Activated CD8-positive, alpha-beta memory T cell treated with anti-CD3 and anti-CD28 coated beads, Interleukin-2, amount 10 ng/mL, durations not matched to agents 7 days and 5 days (primary cell): ENCODE data around the gene TMCO4. TPM values are rescaled to one million over a fixed set of nuclear protein-coding genes. Genes with fewer than 3 reads are reported as not detected.
"Not testable (repeated sequence)": the region's sequence is repeated elsewhere in the genome, so short reads cannot be mapped to it uniquely, and the experiment has no call there.

Source experiments
- ATAC-seq: fragments of 150-1000 bp; cut with Tn5 transposase; one replicate; pipeline ENCODE4 v1.10.0; 2021; ENCODE audit warnings: moderate library complexity
- CTCF ChIA-PET: fragments of 350-600 bp; sonication (Branson Sonifier 250); formaldehyde crosslinking; loops from one replicate; lab custom pipeline; 2021; ENCODE audit warnings: antibody characterized with exemption; lab: Charles Lee
- DNase-seq: peaks from one replicate; pipeline ENCODE4 v3.0.0-alpha.2; 2020
- H3K27ac Mint-ChIP-seq: one replicate; pipeline ENCODE4 v1.8.0; 2021; ENCODE audit warnings: mild to moderate bottlenecking, mixed read lengths
- H3K27me3 Mint-ChIP-seq: one replicate; pipeline ENCODE4 v1.8.0; 2021; ENCODE audit warnings: mixed read lengths
- H3K36me3 Mint-ChIP-seq: one replicate; pipeline ENCODE4 v1.8.0; 2021; ENCODE audit warnings: mild to moderate bottlenecking, mixed read lengths
- H3K4me1 Mint-ChIP-seq: one replicate; pipeline ENCODE4 v1.8.0; 2021; ENCODE audit warnings: mixed read lengths
- H3K4me3 Mint-ChIP-seq: one replicate; pipeline ENCODE4 v1.8.0; 2021; ENCODE audit warnings: mild to moderate bottlenecking, moderate library complexity, mixed read lengths
- H3K9me3 Mint-ChIP-seq: one replicate; pipeline ENCODE4 v1.8.0; 2022; ENCODE audit warnings: low read depth, mixed read lengths
- total RNA-seq, 2 experiments: library from RNA; stranded (reverse); gene quantifications; one replicate each; pipeline ENCODE4 v1.2.3, GENCODE V29; 2021

The TMCO4 gene
- 10 to 100 TPM; 18.4 to 18.6 TPM for total RNA-seq

DNA sequence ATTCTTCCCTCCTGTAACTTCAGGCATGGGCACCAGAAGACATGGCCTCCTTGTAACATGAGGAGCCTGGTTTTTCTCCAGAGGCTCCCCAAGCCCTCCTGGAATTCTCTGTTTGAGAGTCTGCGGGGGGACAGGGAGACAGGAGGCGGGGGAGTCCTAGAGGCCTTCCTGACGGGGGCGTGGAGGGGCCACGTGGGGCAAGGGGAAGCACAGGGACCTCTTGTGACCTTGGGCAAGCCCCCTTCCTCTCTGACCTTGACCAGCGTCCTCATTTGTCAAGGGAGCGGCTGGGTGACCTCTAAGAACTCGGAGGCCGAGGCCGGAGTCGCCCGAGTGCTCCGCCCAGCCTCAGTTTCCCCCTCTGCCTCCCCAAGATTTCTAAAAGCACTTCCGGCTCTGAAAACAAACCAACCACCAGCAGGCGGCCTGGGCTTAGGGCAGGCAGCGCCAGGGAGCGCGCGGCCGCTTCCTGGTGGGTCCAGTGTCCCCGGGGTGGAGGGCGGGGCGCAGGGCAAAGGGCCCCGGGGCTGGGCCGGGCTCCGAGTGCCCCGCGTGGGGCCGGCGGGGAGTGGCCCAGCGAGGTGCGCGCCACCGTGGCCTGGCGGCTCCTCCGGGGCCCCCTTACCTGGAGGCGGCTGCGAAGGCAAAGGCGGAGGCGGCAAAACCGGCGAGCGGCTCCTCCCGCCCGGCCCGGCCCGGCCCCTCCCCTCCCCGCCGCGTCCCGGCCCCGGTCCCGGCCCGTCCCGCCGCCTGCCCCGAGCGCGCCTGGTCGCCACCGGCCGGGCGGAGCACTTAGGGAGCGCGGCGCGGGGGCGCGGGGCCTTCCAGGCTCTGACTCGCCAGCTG is at the start of gene TMCO4:
TSS of gene TMCO4 (minus strand) at position 687 of the 846 bp plus-strand sequence. CDS start 19,158 bp downstream, outside the sequence.
- H3K27me3 Mint-ChIP-seq, result peaks cover 3% of the 10 kb centered on the region
- H3K36me3 Mint-ChIP-seq, result peaks cover 5% of the 10 kb centered on the region
- ATAC-seq (peak; percentile 91), DNase-seq (peak; percentile 79)
- H3K9me3 Mint-ChIP-seq, result no peaks in the 10 kb centered on the region
- peak within 1 kb of the TSS; percentile 82 for H3K27ac Mint-ChIP-seq
- peak within 1 kb of the TSS; percentile 83 for H3K4me3 Mint-ChIP-seq
- CTCF ChIA-PET, result no interaction called here
- peaks cover 22% of the 10 kb centered on the region for H3K4me1 Mint-ChIP-seq

DNA sequence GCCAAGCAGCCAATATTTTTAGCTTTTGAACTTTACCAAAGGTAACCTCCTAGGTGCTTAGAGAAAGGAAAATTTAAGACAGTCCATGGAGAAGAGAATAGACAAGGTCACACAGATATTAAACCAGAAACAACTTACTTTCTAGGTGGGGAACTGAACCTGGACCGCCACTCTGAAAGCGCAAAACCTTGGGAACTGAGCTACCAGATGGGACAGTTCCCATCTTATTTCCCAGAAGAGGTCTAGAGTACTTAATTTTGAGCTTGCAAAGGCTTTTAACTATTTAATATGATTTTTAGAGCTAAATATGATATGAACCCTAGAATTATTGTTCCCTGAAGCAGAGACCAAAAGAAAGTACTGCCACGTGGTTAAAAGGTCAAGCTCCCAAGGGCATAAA is 49.6 kb upstream of the TMCO4 start:
- DNase-seq, H3K27ac Mint-ChIP-seq, H3K36me3 Mint-ChIP-seq, H3K4me3 Mint-ChIP-seq, H3K9me3 Mint-ChIP-seq, H3K4me1 Mint-ChIP-seq, ATAC-seq: not testable (repeated sequence)
- CTCF ChIA-PET, result interaction anchor here (1.0 to 1.1 kb wide), 2 partner anchors 10 to 302 kb away, joined by 4 read pairs; no protein-coding TSS in a partner anchor
- peaks cover 37% of the 10 kb centered on the region for H3K27me3 Mint-ChIP-seq

DNA sequence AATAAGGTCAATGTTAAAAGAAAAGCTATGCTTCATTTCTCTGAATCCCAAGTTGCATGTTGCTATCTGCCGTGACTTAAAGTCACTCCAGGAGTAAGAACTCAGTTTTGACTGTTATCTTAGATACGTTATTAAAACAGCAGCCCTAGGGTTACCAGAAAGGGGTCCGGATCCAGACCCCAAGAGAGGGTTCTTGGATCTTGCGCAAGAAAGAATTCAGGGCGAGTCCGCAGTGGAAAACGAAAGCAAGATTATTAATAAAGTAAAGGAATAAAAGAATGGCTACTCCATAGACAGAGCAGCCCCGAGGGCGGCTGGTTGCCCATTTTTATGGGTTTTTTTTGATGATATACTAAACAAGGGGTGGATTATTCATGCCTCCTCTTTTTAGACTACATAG is 47.6 kb upstream of the TMCO4 start:
- H3K36me3 Mint-ChIP-seq, CTCF ChIA-PET, ATAC-seq, H3K27ac Mint-ChIP-seq, H3K4me1 Mint-ChIP-seq, H3K4me3 Mint-ChIP-seq, H3K9me3 Mint-ChIP-seq, DNase-seq: not testable (repeated sequence)
- H3K27me3 Mint-ChIP-seq, result peaks cover 37% of the 10 kb centered on the region

DNA sequence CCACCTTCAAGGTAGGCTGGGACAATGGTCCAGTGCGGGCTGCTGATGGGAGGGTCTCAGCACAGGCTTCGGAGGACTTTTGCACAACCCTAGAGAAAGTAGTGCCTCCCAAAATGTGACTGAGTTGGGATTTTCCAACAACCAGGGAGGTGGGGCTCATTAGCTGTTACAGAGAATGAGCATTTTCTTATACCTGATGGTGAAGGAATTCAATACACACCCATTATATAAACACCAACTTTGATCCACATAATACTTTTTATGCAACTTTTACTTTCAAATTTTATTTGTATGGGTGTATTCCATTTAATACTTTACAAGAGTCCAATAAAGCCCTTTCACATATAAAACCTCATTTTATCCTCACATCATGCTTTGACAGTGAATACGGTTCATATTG is 46.6 kb upstream of the TMCO4 start:
- DNase-seq (no peak), ATAC-seq (no peak)
- H3K4me1 Mint-ChIP-seq, result no peaks in the 10 kb centered on the region
- no peak overlapping the region for H3K4me3 Mint-ChIP-seq
- no peaks in the 10 kb centered on the region for H3K36me3 Mint-ChIP-seq
- H3K9me3 Mint-ChIP-seq, result no peaks in the 10 kb centered on the region
- H3K27ac Mint-ChIP-seq, result no peak overlapping the region
- peaks cover 37% of the 10 kb centered on the region for H3K27me3 Mint-ChIP-seq
- CTCF ChIA-PET, result no interaction called here

GRCh38 chr1:19845555-19845954 is 45.8 kb upstream of the TMCO4 start:
- Mint-ChIP-seq H3K4me3 (no peak overlapping the region), H3K9me3 (no peaks in the 10 kb centered on the region), H3K36me3 (no peaks in the 10 kb centered on the region), H3K27me3 (peaks cover 34% of the 10 kb centered on the region), H3K27ac (no peak overlapping the region), H3K4me1 (no peaks in the 10 kb centered on the region)
- DNase-seq (no peak), ATAC-seq (no peak)
- CTCF ChIA-PET, result no interaction called here

GRCh38 chr1:19844731-19845495 is 45.2 kb upstream of the TMCO4 start:
- no peak for DNase-seq
- no peaks in the 10 kb centered on the region for H3K9me3 Mint-ChIP-seq
- H3K27ac Mint-ChIP-seq, result no peak overlapping the region
- no peaks in the 10 kb centered on the region for H3K36me3 Mint-ChIP-seq
- CTCF ChIA-PET, result no interaction called here
- ATAC-seq, result no peak
- peaks cover 37% of the 10 kb centered on the region for H3K27me3 Mint-ChIP-seq
- no peak overlapping the region for H3K4me3 Mint-ChIP-seq
- H3K4me1 Mint-ChIP-seq, result no peaks in the 10 kb centered on the region

DNA sequence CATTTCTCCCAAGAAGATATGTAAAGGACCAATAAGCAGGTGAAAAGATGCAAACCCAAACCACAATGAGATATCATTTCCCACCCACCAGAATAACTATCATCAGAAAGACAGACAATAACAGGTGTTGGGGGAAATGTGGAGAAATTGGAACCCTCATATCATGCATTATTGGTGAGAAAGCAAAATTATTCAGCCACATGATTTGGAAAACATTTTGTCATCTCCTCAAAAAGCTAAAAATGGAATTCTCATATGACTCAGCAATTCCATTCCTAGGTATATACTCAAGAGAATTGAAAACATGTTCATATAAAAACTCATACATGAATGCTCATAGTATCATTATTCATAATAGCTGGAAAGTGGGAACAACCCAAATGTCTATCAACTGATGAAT is 40.5 kb upstream of the TMCO4 start:
- peaks cover 41% of the 10 kb centered on the region for H3K27me3 Mint-ChIP-seq
- CTCF ChIA-PET, result no interaction called here
- ATAC-seq, result no peak

GRCh38 chr1:19837866-19838265 is 38.1 kb upstream of the TMCO4 start:
- no peak overlapping the region for H3K4me3 Mint-ChIP-seq
- H3K4me1 Mint-ChIP-seq, result no peaks in the 10 kb centered on the region
- DNase-seq (no peak), ATAC-seq (no peak)
- H3K36me3 Mint-ChIP-seq, result no peaks in the 10 kb centered on the region
- peaks cover 41% of the 10 kb centered on the region for H3K27me3 Mint-ChIP-seq
- no peaks in the 10 kb centered on the region for H3K9me3 Mint-ChIP-seq
- H3K27ac Mint-ChIP-seq, result no peak overlapping the region
- CTCF ChIA-PET, result no interaction called here

More for the DNA sequence above, 40.5 kb upstream of the TMCO4 start:
- Mint-ChIP-seq H3K27ac (no peak overlapping the region), H3K4me3 (no peak overlapping the region), H3K9me3 (no peaks in the 10 kb centered on the region), H3K4me1 (no peaks in the 10 kb centered on the region), H3K36me3 (no peaks in the 10 kb centered on the region)
- DNase-seq, result no peak

GRCh38 chr1:19835578-19835977 is 35.9 kb upstream of the TMCO4 start:
- H3K4me3 Mint-ChIP-seq, result no peak overlapping the region
- CTCF ChIA-PET, result no interaction called here
- H3K4me1 Mint-ChIP-seq, result peaks cover 6% of the 10 kb centered on the region
- DNase-seq, result no peak
- no peaks in the 10 kb centered on the region for H3K36me3 Mint-ChIP-seq
- no peak for ATAC-seq
- H3K27me3 Mint-ChIP-seq, result peaks cover 61% of the 10 kb centered on the region
- no peaks in the 10 kb centered on the region for H3K9me3 Mint-ChIP-seq
- no peak overlapping the region for H3K27ac Mint-ChIP-seq

DNA sequence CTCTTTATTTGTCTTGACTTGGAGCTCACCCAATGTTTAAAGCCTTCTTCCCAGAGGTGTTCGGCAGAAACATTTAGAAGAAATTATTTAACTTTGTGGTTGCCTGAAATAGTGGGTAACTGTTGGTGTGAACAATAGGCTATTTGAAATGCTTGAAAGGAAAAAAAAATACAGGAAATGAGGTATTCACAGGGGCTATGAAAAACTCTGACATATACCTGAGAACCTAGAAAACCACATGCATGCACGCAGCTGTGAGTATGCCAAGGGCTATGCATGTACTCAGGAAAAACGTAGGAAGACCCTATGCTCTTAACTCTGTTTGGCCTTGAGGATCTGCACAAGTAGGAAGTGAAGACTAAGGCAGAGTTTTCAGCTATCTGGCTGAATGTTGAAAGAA is 31.7 kb upstream of the TMCO4 start:
- no peak overlapping the region for H3K27ac Mint-ChIP-seq
- DNase-seq, result no peak
- peaks cover 52% of the 10 kb centered on the region for H3K27me3 Mint-ChIP-seq

GRCh38 chr1:19828546-19828945 is 28.8 kb upstream of the TMCO4 start:
- Mint-ChIP-seq H3K9me3 (no peaks in the 10 kb centered on the region), H3K27ac (no peak overlapping the region), H3K36me3 (no peaks in the 10 kb centered on the region), H3K4me3 (no peak overlapping the region), H3K27me3 (peaks cover 42% of the 10 kb centered on the region), H3K4me1 (peaks cover 14% of the 10 kb centered on the region)
- CTCF ChIA-PET, result interaction anchor here (0.7 kb wide), 1 partner anchor 317 kb away, joined by 3 read pairs; no protein-coding TSS in a partner anchor
- ATAC-seq (no peak), DNase-seq (no peak)

More for the DNA sequence above, 31.7 kb upstream of the TMCO4 start:
- ATAC-seq, result no peak
- Mint-ChIP-seq H3K4me1 (peaks cover 6% of the 10 kb centered on the region), H3K4me3 (no peak overlapping the region), H3K36me3 (no peaks in the 10 kb centered on the region), H3K9me3 (no peaks in the 10 kb centered on the region)
- CTCF ChIA-PET, result no interaction called here

- Mint-ChIP-seq H3K27ac (no peak overlapping the region), H3K4me3 (no peak overlapping the region), H3K4me1 (peaks cover 8% of the 10 kb centered on the region), H3K9me3 (no peaks in the 10 kb centered on the region), H3K36me3 (no peaks in the 10 kb centered on the region), H3K27me3 (peaks cover 18% of the 10 kb centered on the region)
- no peak for DNase-seq
- ATAC-seq, result no peak
- CTCF ChIA-PET, result no interaction called here
Observed at GRCh38 chr1:19825298-19825697, 25.6 kb upstream of the TMCO4 start.

DNA sequence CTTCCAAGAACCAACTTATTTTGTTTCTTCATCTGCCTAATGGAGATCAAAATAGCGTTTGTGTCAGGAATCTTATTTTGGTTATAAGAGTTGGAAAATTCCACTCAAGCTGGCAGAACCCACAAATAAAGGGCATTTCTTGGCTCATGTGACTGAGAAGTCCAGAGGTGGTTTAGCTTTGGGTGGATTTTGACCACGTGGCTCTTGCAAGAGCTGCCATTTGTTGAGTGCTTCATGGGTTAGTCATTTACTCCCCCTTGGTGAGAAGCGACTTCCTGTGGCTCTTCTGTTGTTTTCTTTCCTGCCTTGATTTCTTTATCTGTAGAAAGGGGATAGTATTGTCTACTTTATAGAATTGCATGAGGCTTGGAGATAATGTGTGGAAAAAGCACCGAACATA is 24.8 kb upstream of the TMCO4 start:
- ATAC-seq, result no peak
- H3K4me3 Mint-ChIP-seq, result no peak overlapping the region

More for the DNA sequence above, 24.8 kb upstream of the TMCO4 start:
- DNase-seq, result peak; percentile 43
- Mint-ChIP-seq H3K27ac (no peak overlapping the region), H3K4me1 (peaks cover 8% of the 10 kb centered on the region), H3K27me3 (peaks cover 15% of the 10 kb centered on the region), H3K9me3 (no peaks in the 10 kb centered on the region), H3K36me3 (no peaks in the 10 kb centered on the region)
- CTCF ChIA-PET, result no interaction called here
